ENCODE measurements around the gene ADAMTS5. TPM values are rescaled to one million over a fixed set of nuclear protein-coding genes. Genes with fewer than 3 reads are reported as not detected.

Gene ADAMTS5
- polyA plus RNA-seq, 4 donors = 20.0 to 25.5 (median 24.8) TPM

- no peak for DNase-seq (ENCODE audit: low read depth in 4 of 4, low spot score in 3 of 4)
Measured at GRCh38 chr21:26949830-26950229, 17.1 kb downstream of the ADAMTS5 start.

- DNase-seq (ENCODE audit: low read depth in 4 of 4, low spot score in 3 of 4) = no peak
Measured at GRCh38 chr21:26948194-26948593, 18.7 kb downstream of the ADAMTS5 start.

GRCh38 chr21:26946744-26947446, 20.0 kb downstream of the ADAMTS5 start:
- no peak for DNase-seq (ENCODE audit: low read depth in 4 of 4, low spot score in 3 of 4)

GRCh38 chr21:26945916-26946675, 20.8 kb downstream of the ADAMTS5 start:
- DNase-seq (ENCODE audit: low read depth in 4 of 4, low spot score in 3 of 4) = no peak

- no peak for DNase-seq (ENCODE audit: low read depth in 4 of 4, low spot score in 3 of 4)
Measured at GRCh38 chr21:26943921-26944320, 23.0 kb downstream of the ADAMTS5 start.

- DNase-seq (ENCODE audit: low read depth in 4 of 4, low spot score in 3 of 4) = no peak
Measured at GRCh38 chr21:26941421-26941820, 25.5 kb downstream of the ADAMTS5 start.

- DNase-seq (ENCODE audit: low read depth in 4 of 4, low spot score in 3 of 4) = no peak
Measured at GRCh38 chr21:26939601-26940111, 27.2 kb downstream of the ADAMTS5 start.

- no peak for DNase-seq (ENCODE audit: low read depth in 4 of 4, low spot score in 3 of 4)
Measured at GRCh38 chr21:26936641-26937040, 30.2 kb downstream of the ADAMTS5 start.

- no peak for DNase-seq (ENCODE audit: low read depth in 4 of 4, low spot score in 3 of 4)
Measured at GRCh38 chr21:26935977-26936376, 30.9 kb downstream of the ADAMTS5 start.

GRCh38 chr21:26934383-26934782, 32.5 kb downstream of the ADAMTS5 start:
- no peak for DNase-seq (ENCODE audit: low read depth in 4 of 4, low spot score in 3 of 4)

- DNase-seq (ENCODE audit: low read depth in 4 of 4, low spot score in 3 of 4) = no peak
Measured at GRCh38 chr21:26933448-26933847, 33.4 kb downstream of the ADAMTS5 start.

- DNase-seq (ENCODE audit: low read depth in 4 of 4, low spot score in 3 of 4) = no peak
Measured at GRCh38 chr21:26925636-26926035, 41.3 kb downstream of the ADAMTS5 start.

GRCh38 chr21:26925122-26925521, 41.8 kb downstream of the ADAMTS5 start:
- DNase-seq (ENCODE audit: low read depth in 4 of 4, low spot score in 3 of 4) = no peak

- DNase-seq (ENCODE audit: low read depth in 4 of 4, low spot score in 3 of 4) = no peak
Measured at GRCh38 chr21:26923986-26924385, 42.9 kb downstream of the ADAMTS5 start.

GRCh38 chr21:26920055-26920454, 46.8 kb downstream of the ADAMTS5 start:
- no peak for DNase-seq (ENCODE audit: low read depth in 4 of 4, low spot score in 3 of 4)

GRCh38 chr21:26918323-26919079, 48.4 kb downstream of the ADAMTS5 start:
- no peak for DNase-seq (ENCODE audit: low read depth in 4 of 4, low spot score in 3 of 4)

- DNase-seq (ENCODE audit: low read depth in 4 of 4, low spot score in 3 of 4) = no peak
Measured at GRCh38 chr21:26916799-26917198, 50.1 kb downstream of the ADAMTS5 start.

GRCh38 chr21:26914557-26914956, 52.3 kb downstream of the ADAMTS5 start:
- DNase-seq (ENCODE audit: low read depth in 4 of 4, low spot score in 3 of 4) = no peak

- no peak for DNase-seq (ENCODE audit: low read depth in 4 of 4, low spot score in 3 of 4)
Measured at GRCh38 chr21:26912466-26912865, 54.4 kb downstream of the ADAMTS5 start.

- peak in 3 of 4 donors; percentile 8 to 45 (median 12) for DNase-seq (ENCODE audit: low read depth in 4 of 4, low spot score in 3 of 4)
Measured at GRCh38 chr21:26909972-26910371, 56.9 kb downstream of the ADAMTS5 start.

GRCh38 chr21:26900980-26901379, 65.9 kb downstream of the ADAMTS5 start:
- DNase-seq (ENCODE audit: low read depth in 4 of 4, low spot score in 3 of 4) = no peak

Data from right renal pelvis (tissue), 4 donors.